IPS-20b (cell line): Measurements from ENCODE around the gene TMEM144.

ENCODE experiments used
- H3K27ac ChIP-seq: one replicate; pipeline ENCODE4 v1.5.1; 2013; ENCODE audit warnings: low read length
- H3K27me3 ChIP-seq: 2 replicates; pipeline ENCODE4 v1.6.1; 2013; ENCODE audit warnings: mild to moderate bottlenecking, low read length, inconsistent platforms; ENCODE audit not compliant: insufficient read depth
- H3K36me3 ChIP-seq: 2 replicates; pipeline ENCODE4 v1.6.1; 2013; ENCODE audit warnings: low read depth, mild to moderate bottlenecking, inconsistent platforms, low read length, moderate library complexity; ENCODE audit not compliant: insufficient read depth
- H3K4me1 ChIP-seq: 2 replicates; pipeline ENCODE4 v1.6.1; 2013; ENCODE audit warnings: mild to moderate bottlenecking, control low read depth, inconsistent platforms, low read length, moderate library complexity; ENCODE audit not compliant: insufficient read depth
- H3K4me3 ChIP-seq: 2 replicates; pipeline ENCODE4 v1.5.1; 2013; ENCODE audit warnings: mild to moderate bottlenecking, low read length, inconsistent platforms
- H3K9ac ChIP-seq: 2 replicates; pipeline ENCODE4 v1.6.1; 2013; ENCODE audit warnings: low read depth, mild to moderate bottlenecking, inconsistent platforms, low read length, moderate library complexity
- H3K9me3 ChIP-seq: 2 replicates; pipeline ENCODE4 v1.6.1; 2013; ENCODE audit warnings: mild to moderate bottlenecking, low read depth, low read length, inconsistent platforms; ENCODE audit not compliant: insufficient read depth

The TMEM144 gene

GRCh38 chr4:158172261-158173258, 37.7 kb upstream of the TMEM144 start, which contains the start of gene GASK1B:
TSS of gene GASK1B (minus strand) at chr4:158173025. CDS start at chr4:158171375, 1,650 bp downstream.
- Histone ChIP-seq H3K27me3 (no peaks in the 10 kb centered on the region), H3K9ac (no peak within 1 kb of the TSS), H3K9me3 (no peaks in the 10 kb centered on the region), H3K27ac (no peak within 1 kb of the TSS), H3K36me3 (no peaks in the 10 kb centered on the region), H3K4me1 (peaks cover 9% of the 10 kb centered on the region; the same call in 1 of the 2 replicates), H3K4me3 (no peak within 1 kb of the TSS)

DNA sequence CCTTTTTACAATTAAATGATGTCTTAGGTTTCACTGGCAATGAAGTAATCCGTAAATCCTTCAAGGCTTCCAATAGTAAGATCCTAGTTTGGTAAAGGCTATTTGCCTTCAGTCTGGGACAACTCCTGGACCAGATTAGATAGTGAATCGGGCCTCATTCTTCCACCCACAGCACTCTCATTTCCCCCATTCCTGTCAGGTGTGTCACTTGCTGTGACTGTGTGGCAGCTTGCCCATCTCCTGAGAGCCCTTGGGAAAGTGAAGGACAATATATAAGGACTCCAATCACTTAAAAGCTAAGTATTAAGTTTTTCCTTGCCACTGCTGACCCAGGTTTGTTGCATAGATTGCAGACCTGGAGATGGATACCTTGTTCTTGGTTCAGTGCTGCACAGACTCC, 34.2 kb upstream of the TMEM144 start:
- Histone ChIP-seq H3K9ac (no peak overlapping the region), H3K27me3 (no peaks in the 10 kb centered on the region), H3K9me3 (no peaks in the 10 kb centered on the region), H3K27ac (no peak overlapping the region), H3K4me1 (peaks cover 9% of the 10 kb centered on the region; the same call in 1 of the 2 replicates), H3K4me3 (no peak overlapping the region), H3K36me3 (no peaks in the 10 kb centered on the region)

- Histone ChIP-seq H3K4me1 (peaks cover 9% of the 10 kb centered on the region; the same call in 1 of the 2 replicates), H3K27ac (no peak overlapping the region), H3K9ac (no peak overlapping the region), H3K27me3 (no peaks in the 10 kb centered on the region), H3K36me3 (no peaks in the 10 kb centered on the region), H3K9me3 (no peaks in the 10 kb centered on the region), H3K4me3 (no peak overlapping the region)
Measured at GRCh38 chr4:158176776-158177175, 33.5 kb upstream of the TMEM144 start.

- no peak overlapping the region for H3K27ac ChIP-seq
Measured at GRCh38 chr4:158179465-158179864, 30.8 kb upstream of the TMEM144 start.

DNA sequence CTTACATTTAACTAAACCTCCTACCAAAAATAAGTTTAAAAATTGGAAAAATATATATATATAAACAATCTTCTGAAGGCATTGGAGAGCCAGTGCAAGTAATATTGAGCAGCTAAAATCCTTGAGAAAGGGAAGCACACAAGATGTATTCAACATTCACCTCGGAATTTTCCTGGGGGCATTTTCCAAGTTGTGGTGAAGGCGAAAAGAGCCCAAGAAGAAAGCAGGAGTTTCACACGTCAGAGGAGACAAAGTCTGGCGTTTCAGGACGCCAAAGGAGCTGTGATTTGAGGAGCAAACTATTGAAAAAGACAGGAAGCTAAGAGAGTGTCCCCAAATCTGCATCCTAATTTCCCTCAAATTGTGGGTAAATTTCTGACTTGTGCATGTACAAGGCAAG, 28.4 kb upstream of the TMEM144 start:
- no peaks in the 10 kb centered on the region for H3K4me1 ChIP-seq
- no peaks in the 10 kb centered on the region for H3K27me3 ChIP-seq
- H3K36me3 ChIP-seq, result no peaks in the 10 kb centered on the region
- no peak overlapping the region for H3K4me3 ChIP-seq
- H3K9ac ChIP-seq, result no peak overlapping the region
- no peaks in the 10 kb centered on the region for H3K9me3 ChIP-seq
- no peak overlapping the region for H3K27ac ChIP-seq

More at GRCh38 chr4:158179465-158179864, 30.8 kb upstream of the TMEM144 start:
- Histone ChIP-seq H3K4me3 (no peak overlapping the region), H3K36me3 (no peaks in the 10 kb centered on the region), H3K27me3 (no peaks in the 10 kb centered on the region), H3K9me3 (no peaks in the 10 kb centered on the region), H3K9ac (no peak overlapping the region), H3K4me1 (0 out of 2 replicates have a peak, but pooled peaks cover 4% of the 10 kb centered on the region)

DNA sequence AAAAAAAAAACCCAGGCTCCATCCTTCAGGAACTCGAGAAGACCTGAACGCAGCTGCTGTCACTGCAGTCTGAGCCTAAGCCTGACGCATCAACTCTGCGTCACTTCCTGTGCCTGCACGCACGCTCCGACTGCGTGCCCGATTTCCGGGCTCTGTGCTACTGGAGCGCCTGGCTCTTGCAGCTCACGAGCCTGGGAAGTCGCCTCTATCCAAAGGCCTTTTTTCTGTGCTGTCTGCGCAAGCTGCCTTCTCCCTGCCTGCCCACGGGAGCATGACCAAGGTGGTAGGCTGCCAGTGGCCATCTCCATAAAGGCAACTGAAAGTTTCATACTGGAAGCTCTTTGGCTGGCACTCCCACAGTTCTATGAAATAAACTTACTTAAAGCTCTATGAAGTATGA, 27.6 kb upstream of the TMEM144 start:
- no peaks in the 10 kb centered on the region for H3K27me3 ChIP-seq
- no peak overlapping the region for H3K4me3 ChIP-seq
- no peak overlapping the region for H3K27ac ChIP-seq
- H3K36me3 ChIP-seq, result no peaks in the 10 kb centered on the region
- H3K9ac ChIP-seq, result no peak overlapping the region
- no peaks in the 10 kb centered on the region for H3K9me3 ChIP-seq
- no peaks in the 10 kb centered on the region for H3K4me1 ChIP-seq

DNA sequence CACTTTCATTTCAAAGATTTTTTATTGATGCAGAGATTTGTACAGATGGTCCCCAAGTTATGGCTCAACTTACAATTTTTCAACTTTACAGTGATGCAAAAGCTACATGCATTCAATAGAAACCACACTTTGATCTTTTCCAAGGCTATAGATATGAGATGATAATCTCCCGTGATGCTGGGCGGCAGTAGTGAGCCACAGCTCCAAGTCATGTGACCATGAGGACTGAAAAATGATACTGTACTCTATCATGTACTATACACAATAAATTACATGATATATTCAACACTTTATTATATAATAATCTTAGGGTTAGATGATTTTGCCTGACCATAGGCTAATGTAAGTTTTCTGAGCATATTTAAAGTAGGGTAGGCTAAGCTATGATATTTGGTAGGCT, 23.5 kb upstream of the TMEM144 start:
- H3K4me1 ChIP-seq, result no peaks in the 10 kb centered on the region
- no peak overlapping the region for H3K27ac ChIP-seq
- H3K9me3 ChIP-seq, result no peaks in the 10 kb centered on the region
- no peak overlapping the region for H3K4me3 ChIP-seq
- no peaks in the 10 kb centered on the region for H3K36me3 ChIP-seq
- no peak overlapping the region for H3K9ac ChIP-seq
- H3K27me3 ChIP-seq, result no peaks in the 10 kb centered on the region

DNA sequence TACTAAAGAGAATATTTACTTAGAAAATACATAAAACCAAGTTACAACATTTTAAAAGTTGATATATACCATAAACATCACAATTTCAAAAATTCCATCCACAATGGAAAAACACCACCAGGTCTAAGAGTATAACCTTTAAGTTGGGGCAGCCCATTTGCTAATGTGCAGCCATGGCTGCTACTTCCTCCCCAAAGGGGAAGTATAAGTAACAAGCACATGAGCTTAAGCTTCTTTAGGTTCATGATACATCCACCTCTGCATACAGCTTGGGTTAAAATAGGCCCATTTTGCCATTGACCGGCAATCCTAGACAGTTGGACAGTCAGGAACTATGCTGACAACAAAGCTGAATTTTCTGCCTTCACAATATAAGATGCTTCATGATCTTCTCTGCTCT, 20.9 kb upstream of the TMEM144 start:
- H3K36me3 ChIP-seq, result no peaks in the 10 kb centered on the region
- no peak overlapping the region for H3K4me3 ChIP-seq
- H3K4me1 ChIP-seq, result no peaks in the 10 kb centered on the region
- no peaks in the 10 kb centered on the region for H3K9me3 ChIP-seq
- H3K27me3 ChIP-seq, result no peaks in the 10 kb centered on the region
- H3K27ac ChIP-seq, result no peak overlapping the region
- H3K9ac ChIP-seq, result no peak overlapping the region

DNA sequence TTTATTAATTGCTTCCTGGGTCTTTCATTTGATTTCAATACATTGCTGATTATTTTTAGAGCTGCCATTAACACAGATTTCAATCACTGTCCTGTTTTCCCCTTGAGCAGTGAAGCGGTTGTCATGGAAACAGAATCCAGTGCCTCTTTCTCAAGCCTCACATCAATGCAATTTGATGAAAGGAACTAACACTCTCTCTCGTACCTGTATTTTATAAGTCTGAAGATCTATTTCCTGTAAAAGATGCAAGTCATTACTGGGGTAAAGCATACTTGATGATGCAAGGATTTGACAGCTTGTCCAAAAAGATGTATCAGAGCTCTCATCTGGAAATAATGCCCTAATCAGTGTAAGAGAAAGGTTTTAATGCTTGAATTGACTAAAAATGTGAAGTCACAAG, 19.6 kb upstream of the TMEM144 start:
- no peak overlapping the region for H3K9ac ChIP-seq

DNA sequence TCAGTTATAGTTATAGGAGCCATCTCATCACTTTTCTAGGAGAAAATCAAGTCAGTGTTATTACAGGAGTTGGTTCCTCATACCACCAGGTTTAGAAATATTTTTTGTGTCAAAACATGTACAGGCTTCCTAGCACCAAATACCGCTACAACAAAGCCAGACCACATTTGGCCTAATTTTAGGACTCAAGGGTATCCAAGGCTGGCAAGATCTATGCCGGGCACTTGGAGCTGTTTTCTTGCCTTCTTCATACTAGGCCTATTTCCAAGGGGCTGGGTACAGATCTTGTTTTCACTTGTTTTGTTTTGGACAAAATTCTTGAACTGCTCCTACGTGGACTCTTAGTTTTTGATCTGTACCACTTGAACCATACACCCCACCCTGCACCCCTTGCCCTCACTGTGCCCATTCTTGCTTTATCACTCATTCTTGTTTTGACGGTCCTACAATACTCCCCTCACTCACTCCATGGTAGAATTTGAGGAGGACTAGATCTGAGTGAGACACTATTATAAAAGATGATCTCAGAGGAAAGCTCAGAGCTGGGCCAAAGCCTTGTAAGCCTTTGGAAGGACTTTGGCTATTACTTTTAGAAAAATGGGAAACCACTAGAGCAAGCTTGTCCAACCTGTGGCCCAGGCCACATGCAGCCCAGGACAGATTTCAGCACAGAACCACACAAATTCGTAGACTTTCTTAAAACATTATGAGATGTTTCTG, 17.7 kb upstream of the TMEM144 start:
- Histone ChIP-seq H3K4me3 (no peak overlapping the region), H3K36me3 (no peaks in the 10 kb centered on the region), H3K4me1 (no peaks in the 10 kb centered on the region), H3K27ac (no peak overlapping the region), H3K27me3 (no peaks in the 10 kb centered on the region), H3K9me3 (no peaks in the 10 kb centered on the region), H3K9ac (no peak overlapping the region)

More for the DNA sequence above, 19.6 kb upstream of the TMEM144 start:
- H3K27ac ChIP-seq, result no peak overlapping the region
- no peaks in the 10 kb centered on the region for H3K27me3 ChIP-seq
- H3K36me3 ChIP-seq, result no peaks in the 10 kb centered on the region
- no peak overlapping the region for H3K4me3 ChIP-seq
- H3K4me1 ChIP-seq, result no peaks in the 10 kb centered on the region
- H3K9me3 ChIP-seq, result no peaks in the 10 kb centered on the region

DNA sequence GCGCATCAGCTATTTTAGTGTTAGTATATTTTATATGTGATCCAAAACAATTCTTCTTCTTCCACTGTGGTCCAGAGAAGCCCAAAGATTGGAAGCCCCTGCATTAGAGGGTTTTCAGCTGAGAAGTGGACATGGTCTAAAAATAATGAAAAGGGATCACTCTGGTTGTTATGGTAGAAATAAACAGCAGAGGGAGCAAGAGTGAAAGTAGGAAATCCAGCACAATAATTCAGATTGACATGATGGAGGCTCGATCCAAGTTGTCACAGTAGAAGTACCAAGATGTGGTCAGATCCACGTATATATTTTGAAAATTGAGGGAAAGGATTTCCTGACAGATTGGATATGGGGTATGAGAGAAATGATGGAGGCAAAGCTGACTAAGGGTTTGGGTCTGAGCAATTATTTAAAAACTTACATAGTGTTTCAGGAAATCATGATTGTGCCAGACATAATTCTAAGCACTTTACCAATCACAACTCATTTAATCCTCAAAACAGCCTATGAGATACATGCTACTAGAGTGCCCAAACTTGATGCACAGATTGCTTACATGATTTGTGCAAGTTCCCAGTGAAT, 17.0 kb upstream of the TMEM144 start:
- Histone ChIP-seq H3K9ac (no peak overlapping the region), H3K4me1 (no peaks in the 10 kb centered on the region), H3K27me3 (no peaks in the 10 kb centered on the region), H3K9me3 (no peaks in the 10 kb centered on the region), H3K27ac (no peak overlapping the region), H3K4me3 (no peak overlapping the region), H3K36me3 (no peaks in the 10 kb centered on the region)
